HepG2 (cell line): ENCODE results near the gene IMPDH1. TPM values are rescaled to one million over a fixed set of nuclear protein-coding genes. Genes with fewer than 3 reads are reported as not detected.

Experiments
- CBX5 ChIP-seq: sonication (generic); formaldehyde crosslinking; IDR thresholded peaks from 2 replicates; pipeline ENCODE4 v1.4.0; 2020; ENCODE audit warnings: missing genetic modification reagents, borderline replicate concordance
- GABPA ChIP-seq, 2 experiments: IDR thresholded peaks; 2 replicates each; pipeline ENCODE4 v1.6.1; 2011 to 2016; ENCODE audit warnings: low read depth in 2 of 2, low read length in 1 of 2, missing biosample characterization in 1 of 2, missing genetic modification characterization in 1 of 2
- MAFG ChIP-seq: sonication (generic); formaldehyde crosslinking; IDR thresholded peaks from 2 replicates; pipeline ENCODE4 v1.5.1; 2020; ENCODE audit warnings: mild to moderate bottlenecking, missing genetic modification reagents
- NR2F6 ChIP-seq, 2 experiments: IDR thresholded peaks; 2 replicates each; pipeline ENCODE4 v1.6.1; 2016; ENCODE audit warnings: antibody characterized with exemption in 1 of 2, mild to moderate bottlenecking in 1 of 2
- ZNF12 ChIP-seq: sonication (generic); formaldehyde crosslinking; IDR thresholded peaks from 2 replicates; pipeline ENCODE4 v1.5.0; 2020; ENCODE audit warnings: missing genetic modification reagents
- ZNF292 ChIP-seq: sonication (generic); formaldehyde crosslinking; IDR thresholded peaks from 2 replicates; pipeline ENCODE4 v1.8.1; 2022; ENCODE audit warnings: mild to moderate bottlenecking, low read depth, missing genetic modification reagents, borderline replicate concordance
- ZNF34 ChIP-seq: sonication (generic); formaldehyde crosslinking; IDR thresholded peaks from 2 replicates; pipeline ENCODE4 v1.4.0; 2020; ENCODE audit warnings: mild to moderate bottlenecking, missing genetic modification reagents, borderline replicate concordance
- ZNF724P ChIP-seq: sonication (generic); formaldehyde crosslinking; IDR thresholded peaks from 2 replicates; pipeline ENCODE4 v1.8.0; 2022; ENCODE audit warnings: missing genetic modification reagents, borderline replicate concordance
- polyA plus RNA-seq, 8 experiments: library from polyadenylated mRNA; depleted of rRNA in 3 of 8; stranded (reverse) in 7 of 8; unstranded in 1 of 8; fragments of >200 nt; fragmentation: Illumina TruSeq in 4 of 8; extraction: Trizol in 4 of 8; gene quantifications; 2 replicates each; pipeline versions ENCODE4 v1.2.1 to v1.2.3, GENCODE V29; 2011 to 2016; ENCODE audit warnings: low read depth in 4 of 8, missing spikeins in 1 of 8, mixed read lengths in 1 of 8; ENCODE audit not compliant: insufficient read depth in 1 of 8
- total RNA-seq, 5 experiments: library from RNA; depleted of rRNA; stranded (reverse); fragments of >200 nt; fragmentation: Illumina TruSeq; extraction: Trizol; gene quantifications; 2 replicates each; pipeline ENCODE4 v1.2.3, GENCODE V29; 2016; ENCODE audit warnings: low read depth in 1 of 5
- TF ChIP-seq, protein P1 (sequence below): IDR thresholded peaks from 2 replicates; pipeline ENCODE4 v1.4.0; 2020; ENCODE audit warnings: mild to moderate bottlenecking, missing genetic modification reagents

Gene IMPDH1
- total and polyA plus RNA-seq, 2 of the 13 experiments (the other 11 are each of a cell fraction or from before 2014, with no cell fraction given): 22.8 to 34.0 TPM

DNA sequence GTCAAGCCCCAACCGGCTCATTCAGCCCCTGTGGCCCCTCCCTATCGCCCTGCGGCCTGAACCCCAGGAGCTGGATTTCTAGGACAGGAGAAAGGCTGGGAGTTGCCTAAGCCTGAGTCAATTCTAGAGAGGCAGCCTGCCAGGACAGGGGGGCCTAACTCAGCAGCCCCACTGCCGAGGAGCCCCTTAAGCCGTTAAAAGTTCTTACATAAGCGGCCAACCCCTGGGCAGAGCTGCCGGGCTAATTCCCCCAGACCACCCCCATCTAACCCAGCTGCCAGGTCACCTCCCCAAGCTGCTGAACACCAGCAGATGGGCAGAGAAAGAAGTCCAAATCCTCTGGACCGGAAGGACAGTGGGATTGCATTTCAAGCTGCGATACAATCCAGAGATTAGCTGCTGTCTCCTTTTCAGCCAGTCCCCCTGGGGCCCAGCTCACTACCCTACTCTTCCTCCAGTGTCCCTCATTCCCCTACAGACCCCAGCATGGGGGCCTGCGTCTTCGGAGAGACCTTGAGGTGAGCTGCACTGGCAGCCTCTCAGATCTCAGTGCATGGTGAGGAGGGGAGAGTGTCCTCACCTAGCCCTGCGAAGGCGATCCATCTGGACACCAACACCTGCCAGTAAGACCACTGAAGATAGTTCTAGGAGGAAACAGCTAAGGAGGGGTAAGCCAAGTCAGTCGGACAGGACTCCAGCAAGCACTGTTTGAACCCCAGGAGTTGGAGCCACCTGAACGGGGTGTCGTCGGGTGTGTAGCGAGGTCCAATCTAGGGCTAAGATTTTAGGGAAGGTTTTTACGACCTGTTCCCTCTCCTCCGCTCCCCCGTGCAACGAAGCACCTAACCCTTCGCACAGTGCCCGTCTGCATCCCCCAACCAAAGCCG is 830 bp downstream of the IMPDH1 start (continued):
- TF ChIP-seq, protein P1, sequence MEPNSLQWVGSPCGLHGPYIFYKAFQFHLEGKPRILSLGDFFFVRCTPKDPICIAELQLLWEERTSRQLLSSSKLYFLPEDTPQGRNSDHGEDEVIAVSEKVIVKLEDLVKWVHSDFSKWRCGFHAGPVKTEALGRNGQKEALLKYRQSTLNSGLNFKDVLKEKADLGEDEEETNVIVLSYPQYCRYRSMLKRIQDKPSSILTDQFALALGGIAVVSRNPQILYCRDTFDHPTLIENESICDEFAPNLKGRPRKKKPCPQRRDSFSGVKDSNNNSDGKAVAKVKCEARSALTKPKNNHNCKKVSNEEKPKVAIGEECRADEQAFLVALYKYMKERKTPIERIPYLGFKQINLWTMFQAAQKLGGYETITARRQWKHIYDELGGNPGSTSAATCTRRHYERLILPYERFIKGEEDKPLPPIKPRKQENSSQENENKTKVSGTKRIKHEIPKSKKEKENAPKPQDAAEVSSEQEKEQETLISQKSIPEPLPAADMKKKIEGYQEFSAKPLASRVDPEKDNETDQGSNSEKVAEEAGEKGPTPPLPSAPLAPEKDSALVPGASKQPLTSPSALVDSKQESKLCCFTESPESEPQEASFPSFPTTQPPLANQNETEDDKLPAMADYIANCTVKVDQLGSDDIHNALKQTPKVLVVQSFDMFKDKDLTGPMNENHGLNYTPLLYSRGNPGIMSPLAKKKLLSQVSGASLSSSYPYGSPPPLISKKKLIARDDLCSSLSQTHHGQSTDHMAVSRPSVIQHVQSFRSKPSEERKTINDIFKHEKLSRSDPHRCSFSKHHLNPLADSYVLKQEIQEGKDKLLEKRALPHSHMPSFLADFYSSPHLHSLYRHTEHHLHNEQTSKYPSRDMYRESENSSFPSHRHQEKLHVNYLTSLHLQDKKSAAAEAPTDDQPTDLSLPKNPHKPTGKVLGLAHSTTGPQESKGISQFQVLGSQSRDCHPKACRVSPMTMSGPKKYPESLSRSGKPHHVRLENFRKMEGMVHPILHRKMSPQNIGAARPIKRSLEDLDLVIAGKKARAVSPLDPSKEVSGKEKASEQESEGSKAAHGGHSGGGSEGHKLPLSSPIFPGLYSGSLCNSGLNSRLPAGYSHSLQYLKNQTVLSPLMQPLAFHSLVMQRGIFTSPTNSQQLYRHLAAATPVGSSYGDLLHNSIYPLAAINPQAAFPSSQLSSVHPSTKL: 0 out of 2 replicates have a peak, but pooled peaks have one; percentile 6
- no peak for TF ChIP-seq ZNF292 (CRISPR knock-in tag)
- no peak for TF ChIP-seq NR2F6 (IDR thresholded peaks at IDR 0.05)
- TF ChIP-seq NR2F6 (CRISPR knock-in tag; IDR thresholded peaks at IDR 0.05): no peak
- no peak for TF ChIP-seq ZNF34 (CRISPR knock-in tag)
- TF ChIP-seq MAFG: no peak
- no peak for TF ChIP-seq ZNF12 (CRISPR knock-in tag)
- no peak for TF ChIP-seq GABPA (IDR thresholded peaks at IDR 0.05; ENCODE audit: low read depth, low read length)
- peak; percentile 58; the same call in 1 of the 2 replicates for TF ChIP-seq GABPA (CRISPR knock-in tag; IDR thresholded peaks at IDR 0.05; ENCODE audit: low read depth)
- no peak for TF ChIP-seq CBX5 (CRISPR knock-in tag)
- no peak for TF ChIP-seq ZNF724P (CRISPR knock-in tag)
- TF ChIP-seq, all 625 proteins: peak for 21
